ENCODE results near the gene ARHGAP33.
"Not testable (repeated sequence)": the region's sequence is repeated elsewhere in the genome, so short reads cannot be mapped to it uniquely, and the experiment has no call there.

ARHGAP33 gene

DNA sequence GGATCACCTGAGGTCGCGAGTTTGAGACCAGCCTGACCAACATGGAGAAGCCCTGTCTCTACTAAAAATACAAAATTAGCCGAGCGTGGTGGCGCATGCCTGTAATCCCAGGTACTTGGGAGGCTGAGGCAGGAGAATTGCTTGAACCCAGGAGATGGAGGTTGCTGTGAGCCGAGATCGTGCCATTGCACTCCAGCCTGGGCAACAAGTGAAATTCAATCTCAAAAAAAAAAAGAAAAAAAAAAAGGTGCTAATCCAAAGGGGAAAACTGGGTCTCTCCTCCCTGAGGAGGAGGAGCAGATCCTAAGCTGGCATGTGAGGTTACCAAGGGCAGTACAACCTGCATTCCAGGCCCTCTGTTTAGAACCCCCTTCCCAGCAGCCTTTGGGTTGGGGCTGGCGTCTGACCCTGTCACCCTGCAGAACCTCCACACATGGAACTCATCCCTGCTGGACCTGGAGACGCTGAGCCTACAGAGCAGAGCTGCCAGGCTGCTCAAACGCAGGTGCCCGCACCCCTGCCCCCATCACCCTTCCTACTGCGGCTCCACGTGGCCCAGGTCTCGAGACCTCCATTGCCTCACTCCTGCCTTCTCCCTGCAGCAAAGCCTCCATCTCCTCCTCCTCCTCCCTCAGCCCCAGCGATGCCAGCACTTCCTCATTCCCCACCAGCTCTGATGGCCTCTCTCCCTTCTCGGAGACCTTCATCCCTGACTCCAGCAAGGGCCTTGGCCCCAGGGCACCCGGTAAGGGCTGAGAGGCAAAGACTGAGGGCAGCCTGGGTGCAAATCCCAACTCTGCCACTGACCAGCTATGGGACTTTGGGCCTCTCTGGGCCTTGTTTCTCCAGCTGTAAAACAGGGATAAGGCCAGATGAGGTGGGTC is 10.7 kb upstream of the ARHGAP33 start:
- no peak overlapping the region for H3K4me3 ChIP-seq (replicated peaks in 1 of 2; ENCODE audit: low read depth in 2 of 2, low read length in 2 of 2)
- DNase-seq (ENCODE audit: low read depth in 2 of 2), result no peak
- TF ChIP-seq, protein P1, sequence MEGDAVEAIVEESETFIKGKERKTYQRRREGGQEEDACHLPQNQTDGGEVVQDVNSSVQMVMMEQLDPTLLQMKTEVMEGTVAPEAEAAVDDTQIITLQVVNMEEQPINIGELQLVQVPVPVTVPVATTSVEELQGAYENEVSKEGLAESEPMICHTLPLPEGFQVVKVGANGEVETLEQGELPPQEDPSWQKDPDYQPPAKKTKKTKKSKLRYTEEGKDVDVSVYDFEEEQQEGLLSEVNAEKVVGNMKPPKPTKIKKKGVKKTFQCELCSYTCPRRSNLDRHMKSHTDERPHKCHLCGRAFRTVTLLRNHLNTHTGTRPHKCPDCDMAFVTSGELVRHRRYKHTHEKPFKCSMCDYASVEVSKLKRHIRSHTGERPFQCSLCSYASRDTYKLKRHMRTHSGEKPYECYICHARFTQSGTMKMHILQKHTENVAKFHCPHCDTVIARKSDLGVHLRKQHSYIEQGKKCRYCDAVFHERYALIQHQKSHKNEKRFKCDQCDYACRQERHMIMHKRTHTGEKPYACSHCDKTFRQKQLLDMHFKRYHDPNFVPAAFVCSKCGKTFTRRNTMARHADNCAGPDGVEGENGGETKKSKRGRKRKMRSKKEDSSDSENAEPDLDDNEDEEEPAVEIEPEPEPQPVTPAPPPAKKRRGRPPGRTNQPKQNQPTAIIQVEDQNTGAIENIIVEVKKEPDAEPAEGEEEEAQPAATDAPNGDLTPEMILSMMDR (IDR thresholded peaks at IDR 0.05; ENCODE audit: low read depth, low read length), result no peak

GRCh38 chr19:35766571-35767104 is 8.7 kb upstream of the ARHGAP33 start:
- no peak overlapping the region for H3K4me3 ChIP-seq (replicated peaks in 1 of 2; ENCODE audit: low read depth in 2 of 2, low read length in 2 of 2)
- TF ChIP-seq, protein P1 (IDR thresholded peaks at IDR 0.05; ENCODE audit: low read depth, low read length), result no peak
- DNase-seq (ENCODE audit: low read depth in 2 of 2), result no peak

DNA sequence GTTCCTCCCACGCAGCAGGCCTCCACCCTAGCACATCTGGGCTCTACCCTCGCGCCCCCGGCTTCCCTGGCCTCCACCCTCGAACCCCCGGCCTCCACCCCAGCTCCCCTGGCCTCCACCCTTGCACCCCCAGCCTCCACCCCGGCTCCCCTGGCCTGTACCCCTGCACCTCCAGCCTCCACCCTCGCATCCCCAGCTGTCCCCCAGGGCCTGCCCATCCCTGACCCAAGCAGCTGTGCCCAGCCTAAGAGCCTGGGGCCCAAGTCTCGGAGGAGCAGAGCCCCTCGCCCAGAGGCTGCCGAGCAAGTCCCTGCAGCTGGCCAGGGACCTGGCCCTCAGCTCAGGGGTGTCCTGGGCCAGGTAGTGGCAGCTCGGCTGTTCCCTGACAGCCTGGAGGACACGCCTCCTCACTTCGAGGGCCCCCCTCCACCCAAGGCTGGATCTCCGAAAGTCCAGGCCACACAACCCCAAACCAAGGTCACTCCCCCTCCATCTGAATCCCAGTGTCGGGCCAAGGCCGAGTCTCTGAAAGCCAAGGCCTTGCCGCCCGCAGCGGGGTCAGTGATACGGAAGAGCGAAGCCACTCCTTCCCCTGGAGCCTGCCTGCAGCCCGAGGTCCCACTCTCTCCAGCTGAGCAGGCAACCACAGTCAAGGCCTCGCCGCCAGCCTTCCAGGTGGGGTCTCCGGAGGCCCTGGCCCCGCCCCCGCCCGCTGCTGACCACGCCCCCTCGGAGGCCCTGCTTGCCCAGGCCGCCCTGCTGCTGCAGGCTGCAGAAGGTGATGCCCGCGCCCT is 7.9 kb upstream of the ARHGAP33 start:
- DNase-seq (ENCODE audit: low read depth in 2 of 2), result no peak
- H3K4me3 ChIP-seq (replicated peaks in 1 of 2; ENCODE audit: low read depth in 2 of 2, low read length in 2 of 2), result no peak overlapping the region
- TF ChIP-seq, protein P1 (IDR thresholded peaks at IDR 0.05; ENCODE audit: low read depth, low read length), result no peak

DNA sequence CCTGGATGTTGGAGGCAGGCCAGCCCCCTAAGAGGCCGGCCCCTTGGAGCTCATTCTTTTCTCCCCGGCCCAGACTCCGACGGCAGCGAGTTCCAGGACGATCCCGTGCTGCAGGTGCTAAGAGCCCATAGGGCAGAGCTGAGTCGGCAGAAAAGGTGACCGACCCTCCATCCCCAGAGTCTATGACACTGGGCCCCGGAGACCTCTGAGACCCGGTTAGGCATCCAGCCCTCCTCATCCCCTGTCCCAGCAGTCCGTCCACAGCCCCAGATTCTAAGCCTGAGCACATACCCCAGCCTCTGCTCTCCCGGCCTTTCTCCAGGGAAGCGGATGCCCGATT is 7.3 kb upstream of the ARHGAP33 start:
- no peak overlapping the region for H3K4me3 ChIP-seq (replicated peaks in 1 of 2; ENCODE audit: low read depth in 2 of 2, low read length in 2 of 2)
- no peak for DNase-seq (ENCODE audit: low read depth in 2 of 2)
- TF ChIP-seq, protein P1 (IDR thresholded peaks at IDR 0.05; ENCODE audit: low read depth, low read length), result no peak

DNA sequence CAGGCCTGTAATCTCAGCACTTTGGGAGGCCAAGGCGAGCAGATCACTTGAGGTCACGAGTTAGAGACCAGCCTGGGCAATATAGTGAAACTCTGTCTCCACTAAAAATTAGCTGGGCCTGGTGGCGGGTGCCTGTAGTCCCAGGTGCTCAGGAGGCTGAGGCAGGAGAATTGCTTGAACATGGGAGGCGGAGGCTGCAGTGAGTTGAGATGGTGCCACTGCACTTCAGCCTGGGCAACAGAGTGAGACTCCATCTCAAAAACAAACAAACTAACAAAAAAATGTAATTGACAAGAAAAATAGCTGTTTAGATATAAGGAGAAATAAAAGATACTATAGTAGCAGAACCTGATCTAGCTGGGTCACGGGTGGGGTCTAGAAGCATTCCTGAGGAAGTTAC is 3.0 kb upstream of the ARHGAP33 start:
- DNase-seq (ENCODE audit: low read depth in 2 of 2); H3K4me3 ChIP-seq (replicated peaks in 1 of 2; ENCODE audit: low read depth in 2 of 2, low read length in 2 of 2): not testable (repeated sequence)

DNA sequence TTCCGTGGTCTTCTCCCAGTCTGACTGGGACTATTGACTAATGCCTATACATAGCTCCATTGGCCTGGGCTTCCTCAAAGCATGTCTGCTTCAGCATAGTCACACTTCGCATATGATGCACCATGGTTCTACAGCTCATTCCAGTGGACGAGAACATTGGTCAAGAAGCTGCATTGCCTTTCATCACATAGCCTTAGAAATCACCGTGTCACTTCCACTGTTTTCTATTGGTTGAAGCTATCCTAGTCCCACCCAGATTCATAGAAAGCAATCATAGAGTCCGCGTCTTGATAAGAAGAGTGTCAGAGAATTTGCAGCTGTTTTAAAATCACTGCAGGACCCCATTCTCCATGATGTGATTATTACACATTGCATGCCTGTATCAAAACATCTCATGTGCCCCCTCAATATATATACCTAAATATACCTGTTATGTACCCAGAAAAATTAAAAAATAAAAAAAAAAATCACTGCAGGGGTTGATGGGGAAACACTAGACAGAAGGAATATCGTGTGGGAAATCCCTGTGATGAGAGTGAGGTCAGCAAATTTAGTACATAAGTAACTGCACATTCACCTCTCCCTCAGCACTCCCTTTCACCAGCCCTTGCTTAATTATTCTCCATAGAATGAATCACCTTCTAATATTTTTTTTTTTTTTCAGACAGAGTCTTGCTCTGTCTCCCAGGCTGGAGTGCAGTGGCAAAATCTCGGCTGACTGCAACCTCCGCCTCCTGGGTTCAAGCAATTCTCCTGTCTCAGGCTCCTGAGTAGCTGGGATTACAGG is 2.2 kb upstream of the ARHGAP33 start:
- TF ChIP-seq, protein P1 (IDR thresholded peaks at IDR 0.05; ENCODE audit: low read depth, low read length), result no peak
- H3K4me3 ChIP-seq (replicated peaks in 1 of 2; ENCODE audit: low read depth in 2 of 2, low read length in 2 of 2), result no peak overlapping the region
- peak; percentile 42 to 72 for DNase-seq (ENCODE audit: low read depth in 2 of 2)

Measured in cardiac fibroblast (primary cell).